T-helper 9 cell (primary cell): Measurements from ENCODE around the gene CAMK2D.

Source experiments
- DNase-seq: peaks from one replicate; pipeline ENCODE4 v3.0.0-alpha.2; 2020

Gene CAMK2D

GRCh38 chr4:113559947-113560346, 201.6 kb downstream of the CAMK2D start:
- no peak for DNase-seq

DNA sequence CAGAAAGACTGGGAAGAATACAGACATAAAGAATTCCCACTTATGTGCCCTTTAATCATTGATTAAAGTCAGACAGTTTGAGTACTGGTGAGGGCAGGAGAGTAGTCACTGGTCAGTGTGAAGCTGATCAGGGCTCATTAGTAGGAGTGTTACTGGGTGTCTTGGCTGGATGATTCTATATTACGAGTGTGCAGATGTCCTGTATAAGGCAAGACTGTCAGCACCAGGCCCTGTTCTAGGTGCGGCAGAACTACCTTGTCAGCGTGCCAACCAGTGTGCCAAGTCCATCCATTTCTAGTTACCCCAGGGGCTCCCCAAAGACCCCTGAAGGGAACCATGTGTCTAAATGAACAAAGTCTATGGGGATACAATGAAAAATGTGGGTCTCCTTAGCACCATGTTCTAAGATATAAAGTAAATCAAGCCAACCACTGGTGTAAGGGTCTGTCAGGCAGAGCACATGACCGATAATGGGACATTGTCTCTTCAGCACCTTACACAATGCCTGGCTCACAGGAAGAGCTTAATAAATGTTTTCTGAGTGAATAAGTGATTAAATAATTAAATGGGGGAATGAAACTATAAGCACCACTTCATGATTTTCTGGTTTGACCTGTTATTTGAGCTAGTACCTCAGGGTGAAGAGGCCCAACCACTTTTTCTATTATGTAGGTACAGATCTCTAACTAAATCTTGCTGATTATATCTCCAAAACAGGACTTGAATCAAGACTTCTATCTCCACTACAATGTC, 205.0 kb downstream of the CAMK2D start:
- DNase-seq: no peak

- DNase-seq: no peak
Measured at GRCh38 chr4:113555868-113556267, 205.7 kb downstream of the CAMK2D start.

DNA sequence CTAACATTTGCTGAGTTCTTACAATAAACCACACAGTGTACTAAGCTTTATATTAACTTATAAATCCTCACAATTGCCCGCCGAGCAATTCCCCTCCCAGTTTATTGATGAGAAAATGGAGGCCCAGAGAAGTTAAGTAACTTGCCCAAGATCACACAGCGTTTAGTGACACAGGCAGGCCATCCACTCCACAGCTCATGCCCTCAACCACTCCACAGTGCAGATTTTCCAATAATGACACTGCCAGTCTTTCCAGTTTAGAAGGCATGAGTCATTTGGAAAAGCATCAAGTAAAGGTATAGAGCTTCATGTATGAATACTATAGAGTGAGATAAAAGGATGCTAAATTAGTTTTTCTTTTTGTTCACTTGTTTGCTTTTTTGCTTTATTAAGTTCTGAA, 208.5 kb downstream of the CAMK2D start:
- DNase-seq: no peak

DNA sequence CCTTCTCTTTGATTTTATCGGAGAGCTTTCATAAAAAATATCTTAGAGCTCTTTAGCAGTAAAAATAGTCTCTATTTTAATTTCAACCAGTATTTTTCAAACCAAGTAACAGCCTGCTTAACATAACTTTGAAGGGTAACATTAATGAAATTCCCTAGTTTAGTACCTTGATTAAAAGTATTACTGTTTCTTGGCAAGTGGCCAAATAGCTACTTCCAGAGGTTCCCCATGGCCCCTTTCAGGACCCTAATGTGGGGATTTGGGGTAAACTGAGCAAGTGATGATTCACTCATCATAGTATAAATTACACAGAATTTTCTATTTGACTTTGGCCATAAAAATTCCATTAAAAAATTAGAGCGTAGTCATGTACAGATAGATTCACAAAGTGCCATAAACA, 211.0 kb downstream of the CAMK2D start:
- DNase-seq: no peak

GRCh38 chr4:113548303-113548702, 213.2 kb downstream of the CAMK2D start:
- DNase-seq: no peak

DNA sequence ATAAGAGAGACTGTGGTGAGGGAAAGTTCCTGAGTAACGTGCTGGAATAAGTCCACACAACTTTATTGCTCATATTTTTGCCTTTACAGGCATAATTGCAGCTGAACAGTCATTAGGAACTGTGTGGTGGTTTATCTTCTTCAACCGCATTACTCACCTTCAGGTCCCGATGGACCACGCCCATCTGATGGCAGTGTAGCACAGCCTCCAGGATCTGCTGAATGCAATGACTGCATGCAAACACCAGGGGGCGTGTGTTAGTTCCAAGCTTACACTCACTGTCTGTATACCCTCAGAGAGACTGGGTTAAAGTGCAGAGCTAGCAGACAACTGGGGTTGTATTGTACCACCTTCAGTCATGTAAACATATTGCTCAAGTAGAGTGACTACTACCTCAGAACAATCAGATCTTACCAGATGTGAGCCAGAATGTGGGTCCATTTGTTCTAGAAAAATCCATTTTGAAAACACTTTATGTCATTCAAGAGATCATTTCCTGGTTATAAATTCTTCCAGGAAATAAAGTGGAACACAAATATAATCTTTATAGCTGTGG, 214.0 kb downstream of the CAMK2D start:
- DNase-seq: peak; percentile 80

DNA sequence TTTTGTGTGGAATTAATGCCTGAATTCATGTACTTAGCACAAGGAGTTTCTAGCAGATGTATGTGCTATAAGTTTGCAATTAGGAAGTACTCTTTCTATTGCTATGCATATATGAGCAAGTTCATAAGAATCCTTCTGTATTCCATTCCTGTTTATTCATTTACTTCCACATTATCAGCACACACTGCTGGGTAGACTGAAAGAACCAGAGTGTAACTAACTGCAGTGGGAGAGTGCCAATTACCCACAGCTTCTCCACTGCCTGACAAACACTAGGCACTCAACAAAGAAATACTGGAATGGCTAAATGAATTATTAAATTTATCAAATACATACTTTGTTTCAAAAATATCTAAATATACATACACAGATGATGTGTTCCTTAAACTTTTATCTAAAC, 219.6 kb downstream of the CAMK2D start:
- no peak for DNase-seq

DNA sequence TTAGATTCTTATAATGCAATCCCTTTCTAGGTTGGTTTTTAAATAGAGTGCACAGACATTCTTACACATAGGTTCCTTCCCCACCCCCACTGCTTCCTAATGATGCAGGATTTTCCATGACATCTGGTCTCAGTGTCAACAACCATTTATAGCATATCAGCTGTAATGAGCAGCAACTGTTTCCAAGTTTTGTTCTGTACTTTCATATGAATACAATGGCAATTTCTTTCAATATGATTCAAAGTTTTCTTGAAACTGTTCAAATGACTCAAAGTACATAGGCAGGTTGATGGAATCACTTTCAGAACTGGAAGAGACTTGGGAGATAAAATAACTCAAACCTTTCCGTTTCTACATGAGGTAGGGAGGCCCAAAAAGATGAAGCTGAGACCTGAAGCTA, 220.7 kb downstream of the CAMK2D start:
- DNase-seq: no peak

- no peak for DNase-seq
Measured at GRCh38 chr4:113539408-113539807, 222.1 kb downstream of the CAMK2D start.

GRCh38 chr4:113537628-113538027, 223.9 kb downstream of the CAMK2D start:
- no peak for DNase-seq

GRCh38 chr4:113537203-113537602, 224.3 kb downstream of the CAMK2D start:
- no peak for DNase-seq

DNA sequence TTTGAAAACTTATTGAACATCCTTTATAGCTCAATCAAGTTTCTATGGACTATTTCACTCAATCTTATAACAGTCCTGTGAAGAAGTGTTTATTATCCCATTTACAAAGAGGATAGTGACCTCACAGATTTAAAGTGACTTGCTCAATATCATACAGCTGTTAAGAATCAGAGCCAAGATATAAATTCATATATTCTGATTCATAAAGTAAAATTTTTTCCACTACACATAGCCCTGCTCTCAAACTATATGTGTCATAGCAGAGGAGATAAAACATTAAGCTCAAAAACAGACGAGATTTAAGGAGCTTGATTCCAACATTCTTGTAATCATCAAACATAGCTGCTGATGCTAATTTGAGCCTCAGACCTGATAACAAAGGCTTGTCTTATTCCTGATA, 226.8 kb downstream of the CAMK2D start:
- DNase-seq: no peak

DNA sequence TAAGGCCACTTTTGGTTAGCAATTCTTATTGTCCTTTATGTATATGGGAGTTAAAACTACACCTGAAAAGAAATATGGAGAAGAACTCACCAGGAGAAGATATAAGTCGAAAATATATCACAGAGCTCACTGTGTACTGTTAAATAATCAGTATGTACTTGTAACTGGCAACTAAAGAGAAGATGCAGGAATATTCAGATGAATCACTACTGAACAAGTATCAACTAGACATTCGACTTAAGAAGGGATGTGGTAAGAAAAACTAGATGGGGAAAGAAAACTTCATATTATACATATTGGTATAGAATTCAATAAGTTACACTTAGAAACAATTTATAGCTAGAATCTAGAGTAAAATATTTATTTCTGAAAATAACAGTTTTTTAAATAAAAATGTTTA, 230.0 kb downstream of the CAMK2D start:
- DNase-seq: no peak

GRCh38 chr4:113528395-113528794, 233.1 kb downstream of the CAMK2D start:
- no peak for DNase-seq

DNA sequence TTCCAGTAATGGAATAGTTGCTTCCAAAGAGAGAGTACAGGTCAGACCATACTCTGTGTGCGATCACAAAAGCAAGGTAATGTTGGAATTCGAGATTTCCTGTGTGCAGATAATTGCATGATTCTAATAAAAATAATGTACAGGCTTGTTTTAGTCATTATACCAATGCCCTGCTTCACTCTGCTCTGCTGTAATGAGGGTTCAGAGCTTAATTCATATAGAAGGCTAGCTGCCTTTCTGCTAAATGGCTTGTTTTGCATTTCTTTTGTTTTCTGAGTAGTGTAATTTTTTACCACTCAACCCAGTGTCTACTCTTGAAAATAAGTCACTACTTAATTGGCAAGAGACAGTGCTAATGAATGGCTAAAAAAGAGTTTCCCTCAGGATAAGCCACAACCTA, 236.0 kb downstream of the CAMK2D start:
- DNase-seq: no peak

GRCh38 chr4:113524505-113525186, 236.9 kb downstream of the CAMK2D start:
- no peak for DNase-seq

DNA sequence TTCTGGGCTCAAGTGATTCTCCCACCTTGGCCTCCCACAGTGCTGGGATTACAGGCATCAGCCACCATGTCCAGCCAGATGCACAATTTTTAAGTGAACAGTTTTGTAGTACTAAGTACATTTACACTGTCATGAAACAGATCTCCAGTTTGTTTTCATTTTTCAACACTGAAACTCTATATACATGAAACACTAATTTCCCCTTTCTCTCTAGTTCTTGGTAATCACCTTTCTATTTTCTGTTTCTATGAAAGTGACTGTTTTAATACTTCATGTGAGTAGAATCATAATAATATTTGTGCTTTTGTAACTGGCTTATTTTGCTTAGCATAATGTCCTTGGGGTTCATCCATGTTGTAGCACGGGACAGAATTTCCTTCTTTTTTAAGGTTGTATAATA, 237.4 kb downstream of the CAMK2D start:
- DNase-seq: no peak

- DNase-seq: no peak
Measured at GRCh38 chr4:113522433-113522832, 239.1 kb downstream of the CAMK2D start.

DNA sequence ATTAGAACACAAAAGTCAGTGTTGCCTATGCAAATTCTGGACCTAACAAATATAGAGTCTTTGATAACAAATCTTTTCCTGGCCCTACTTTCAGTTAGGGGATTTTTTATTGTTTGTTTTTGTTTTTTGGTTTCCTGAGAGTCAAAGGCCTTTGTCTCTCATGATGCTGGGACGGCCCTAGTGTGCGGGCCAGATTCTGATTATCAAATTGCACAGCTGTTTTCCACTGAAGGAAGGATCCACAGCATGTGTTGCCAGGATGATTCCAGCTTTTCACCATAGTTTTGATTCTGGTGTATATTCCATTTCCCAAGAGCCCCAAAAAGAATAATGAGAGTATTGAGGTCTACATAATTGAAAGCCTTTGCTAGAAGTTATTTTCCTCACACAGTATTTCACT, 248.2 kb downstream of the CAMK2D start:
- DNase-seq: no peak

DNA sequence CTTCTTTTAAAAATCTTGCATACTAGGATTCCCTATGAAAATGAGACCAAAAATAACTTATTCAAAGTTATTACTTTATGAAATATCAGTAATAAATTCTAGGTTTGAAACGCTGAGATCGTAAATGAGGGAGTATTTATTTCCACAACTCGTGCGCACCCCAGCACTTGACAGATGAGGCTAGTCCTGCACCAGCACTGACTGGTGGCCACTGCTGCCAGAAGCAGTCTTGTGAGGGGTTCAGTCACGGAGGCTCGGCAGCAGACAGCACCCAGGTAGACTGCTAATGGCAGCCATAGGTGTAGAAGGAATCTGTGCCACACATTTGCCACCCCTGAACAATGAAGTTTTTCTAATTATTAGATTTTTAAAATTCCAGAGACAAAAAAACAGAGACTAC, 248.7 kb downstream of the CAMK2D start:
- no peak for DNase-seq

DNA sequence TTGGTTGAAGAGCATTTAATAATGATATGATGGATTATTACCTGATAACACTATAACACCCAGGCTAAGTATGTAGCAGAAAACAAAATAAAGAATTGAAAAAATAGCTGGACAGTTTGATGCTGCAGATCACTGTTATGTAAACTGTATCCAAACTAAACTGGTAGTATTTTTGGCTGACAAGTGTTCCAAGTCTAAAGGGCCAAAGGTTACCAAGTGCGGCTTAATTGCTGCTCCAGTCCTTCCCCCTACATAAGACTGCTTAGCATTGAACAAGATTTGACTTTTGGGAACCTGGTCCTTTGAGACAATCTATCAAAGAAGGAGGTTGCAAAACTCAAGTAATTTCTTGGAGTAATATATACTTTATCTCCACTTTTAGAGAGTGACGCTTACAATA, 249.6 kb downstream of the CAMK2D start:
- no peak for DNase-seq

- no peak for DNase-seq
Measured at GRCh38 chr4:113509851-113510250, 251.7 kb downstream of the CAMK2D start.

DNA sequence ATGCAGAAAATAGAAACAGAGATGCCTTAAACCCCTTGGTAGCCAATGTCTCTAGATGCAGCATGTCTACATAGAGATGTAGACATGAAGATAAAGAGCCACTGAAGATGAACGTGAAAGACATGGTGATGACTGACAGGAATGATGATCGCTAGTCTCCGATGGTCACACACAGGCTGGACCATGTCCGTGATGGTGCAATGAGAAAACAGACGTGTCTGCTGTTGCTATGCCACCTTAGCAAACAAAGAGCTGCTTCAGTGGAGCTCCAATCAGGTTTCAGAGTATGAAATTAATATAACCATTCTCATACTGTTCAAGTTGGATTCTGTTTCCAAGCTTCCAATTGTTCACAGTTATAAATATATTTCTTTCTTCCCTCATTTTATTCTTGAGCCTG, 256.5 kb downstream of the CAMK2D start:
- no peak for DNase-seq
